ENCODE data around the gene IGF1R.

DNA sequence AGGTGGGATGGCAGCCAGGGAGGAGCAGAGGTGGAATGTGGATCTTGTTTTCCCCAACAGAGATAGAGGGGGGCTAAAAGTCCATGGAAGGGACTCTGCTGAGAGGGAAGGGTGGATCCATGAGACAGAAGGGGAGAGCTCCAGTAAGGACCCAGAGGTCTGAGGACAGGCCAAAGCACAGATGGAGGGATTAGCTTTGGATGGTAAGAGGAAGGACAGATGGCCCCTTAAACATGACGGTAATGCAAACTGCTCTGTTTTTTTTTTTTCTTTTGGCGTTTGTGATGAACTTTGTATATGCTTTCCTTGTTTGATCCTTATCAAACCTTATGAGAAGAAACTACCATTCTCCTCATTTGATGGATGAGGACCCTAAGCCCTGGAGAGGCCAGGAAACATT is 96.2 kb downstream of the IGF1R start:
- no peak for TF ChIP-seq POLR2A (IDR thresholded peaks at IDR 0.05)
- TF ChIP-seq, protein P1, sequence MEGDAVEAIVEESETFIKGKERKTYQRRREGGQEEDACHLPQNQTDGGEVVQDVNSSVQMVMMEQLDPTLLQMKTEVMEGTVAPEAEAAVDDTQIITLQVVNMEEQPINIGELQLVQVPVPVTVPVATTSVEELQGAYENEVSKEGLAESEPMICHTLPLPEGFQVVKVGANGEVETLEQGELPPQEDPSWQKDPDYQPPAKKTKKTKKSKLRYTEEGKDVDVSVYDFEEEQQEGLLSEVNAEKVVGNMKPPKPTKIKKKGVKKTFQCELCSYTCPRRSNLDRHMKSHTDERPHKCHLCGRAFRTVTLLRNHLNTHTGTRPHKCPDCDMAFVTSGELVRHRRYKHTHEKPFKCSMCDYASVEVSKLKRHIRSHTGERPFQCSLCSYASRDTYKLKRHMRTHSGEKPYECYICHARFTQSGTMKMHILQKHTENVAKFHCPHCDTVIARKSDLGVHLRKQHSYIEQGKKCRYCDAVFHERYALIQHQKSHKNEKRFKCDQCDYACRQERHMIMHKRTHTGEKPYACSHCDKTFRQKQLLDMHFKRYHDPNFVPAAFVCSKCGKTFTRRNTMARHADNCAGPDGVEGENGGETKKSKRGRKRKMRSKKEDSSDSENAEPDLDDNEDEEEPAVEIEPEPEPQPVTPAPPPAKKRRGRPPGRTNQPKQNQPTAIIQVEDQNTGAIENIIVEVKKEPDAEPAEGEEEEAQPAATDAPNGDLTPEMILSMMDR (IDR thresholded peaks at IDR 0.05) = no peak
